Right renal pelvis (tissue), 4 donors: ENCODE measurements around the gene NUP107. TPM values are rescaled to one million over a fixed set of nuclear protein-coding genes. Genes with fewer than 3 reads are reported as not detected.

Experiments used
- DNase-seq, 4 donors: peaks; one replicate each; pipeline ENCODE4 v3.0.0-alpha.2; 2013; ENCODE audit warnings: low read depth in 4 of 4, low spot score in 3 of 4, missing footprints in 1 of 4
- polyA plus RNA-seq, 4 donors: library from polyadenylated mRNA; unstranded; fragments of 120-200 nt; gene quantifications; one replicate each; pipeline ENCODE4 v1.2.1, GENCODE V29; 2013; ENCODE audit not compliant: insufficient read length in 4 of 4

The NUP107 gene
- polyA plus RNA-seq, 4 donors = 60.2 to 74.7 (median 66.8) TPM

- no peak for DNase-seq
Measured at GRCh38 chr12:68794653-68795251, 108.0 kb downstream of the NUP107 start.

Other genes with a start within 250 kb of the NUP107 start
- gene RAP1B, start 76.1 kb upstream of the NUP107 start, polyA plus RNA-seq = 100 to 1,000 TPM; 175 to 219 (median 200) TPM
- gene SLC35E3, start 59.2 kb downstream of the NUP107 start, polyA plus RNA-seq = 10 to 100 TPM; 15.4 to 18.3 (median 17.6) TPM
- 10 to 100 TPM; 49.3 to 77.0 (median 62.5) TPM for gene MDM2, start 121.2 kb downstream of the NUP107 start, polyA plus RNA-seq
- gene CPM, start 246.2 kb downstream of the NUP107 start, polyA plus RNA-seq = 10 to 100 TPM; 25.5 to 28.6 (median 27.4) TPM